Neural progenitor cell (in vitro differentiated cells): Measurements from ENCODE around the gene LARP1. TPM values are rescaled to one million over a fixed set of nuclear protein-coding genes. Genes with fewer than 3 reads are reported as not detected.
"Not testable (repeated sequence)": the region's sequence is repeated elsewhere in the genome, so short reads cannot be mapped to it uniquely, and the experiment has no call there.

Source experiments
- DNase-seq: peaks from one replicate; pipeline ENCODE4 v3.0.0-alpha.2; 2016; ENCODE audit warnings: low spot score
- H2AFZ ChIP-seq: fragments of 200-600 bp; sonication (generic); replicated peaks from 2 replicates; pipeline ENCODE4 v1.6.1; 2016; ENCODE audit warnings: antibody characterized with exemption
- H3F3A ChIP-seq: fragments of 200-600 bp; sonication (generic); 2 replicates; pipeline ENCODE4 v1.6.1; 2016; ENCODE audit warnings: antibody characterized with exemption, low read depth
- H3K27ac ChIP-seq: fragments of 200-600 bp; sonication (generic); 2 replicates; pipeline ENCODE4 v1.5.1; 2016; ENCODE audit warnings: mild to moderate bottlenecking
- H3K27me3 ChIP-seq: fragments of 200-600 bp; sonication (generic); 2 replicates; pipeline ENCODE4 v1.6.1; 2016; ENCODE audit warnings: mild to moderate bottlenecking, moderate library complexity
- H3K36me3 ChIP-seq: fragments of 200-600 bp; sonication (generic); 2 replicates; pipeline ENCODE4 v1.5.1; 2016
- H3K4me1 ChIP-seq: fragments of 200-600 bp; sonication (generic); 2 replicates; pipeline ENCODE4 v1.6.1; 2016; ENCODE audit warnings: mixed run types
- H3K4me2 ChIP-seq: fragments of 200-600 bp; sonication (generic); 2 replicates; pipeline ENCODE4 v1.6.1; 2016
- H3K4me3 ChIP-seq: fragments of 200-600 bp; sonication (generic); 2 replicates; pipeline ENCODE4 v1.5.1; 2016
- H3K79me2 ChIP-seq: fragments of 200-600 bp; sonication (generic); 2 replicates; pipeline ENCODE4 v1.6.1; 2016; ENCODE audit warnings: low read depth
- H3K9ac ChIP-seq: fragments of 200-600 bp; sonication (generic); 2 replicates; pipeline ENCODE4 v1.6.1; 2016
- H3K9me3 ChIP-seq: fragments of 200-600 bp; sonication (generic); 2 replicates; pipeline ENCODE4 v1.5.1; 2016; ENCODE audit warnings: low read depth
- H4K20me1 ChIP-seq: fragments of 200-600 bp; sonication (generic); 2 replicates; pipeline ENCODE4 v1.6.1; 2016; ENCODE audit warnings: low read depth
- H3K27ac Mint-ChIP-seq: 3 replicates; pipeline ENCODE4 v1.8.0; 2021; ENCODE audit warnings: mixed read lengths
- H3K27me3 Mint-ChIP-seq: 2 replicates; pipeline ENCODE4 v1.8.0; 2022; ENCODE audit warnings: low read depth, mild to moderate bottlenecking, inconsistent platforms, moderate library complexity, mixed read lengths; ENCODE audit not compliant: insufficient read depth
- H3K36me3 Mint-ChIP-seq: 3 replicates; pipeline ENCODE4 v1.8.0; 2021; ENCODE audit warnings: mixed read lengths
- H3K4me1 Mint-ChIP-seq: 3 replicates; pipeline ENCODE4 v1.8.0; 2021; ENCODE audit warnings: mixed read lengths
- H3K4me3 Mint-ChIP-seq: 3 replicates; pipeline ENCODE4 v1.8.0; 2021; ENCODE audit warnings: mild to moderate bottlenecking, moderate library complexity, mixed read lengths
- H3K9me3 Mint-ChIP-seq: 3 replicates; pipeline ENCODE4 v1.8.0; 2020; ENCODE audit warnings: mixed read lengths
- EZH2 ChIP-seq: fragments of 200-600 bp; sonication (generic); IDR thresholded peaks from 2 replicates; pipeline ENCODE4 v1.6.1; 2017; ENCODE audit warnings: antibody characterized with exemption, mild to moderate bottlenecking, moderate library complexity
- EZH2phosphoT487 ChIP-seq: fragments of 200-600 bp; sonication (generic); IDR thresholded peaks from 2 replicates; pipeline ENCODE4 v1.6.1; 2017; ENCODE audit warnings: antibody characterized with exemption
- total RNA-seq: library from RNA; depleted of rRNA; stranded (reverse); fragments of >200 nt; gene quantifications from 2 replicates; pipeline ENCODE4 v1.2.3, GENCODE V29; 2015; ENCODE audit warnings: low replicate concordance
- TF ChIP-seq, protein P1 (sequence below): fragments of 200-600 bp; sonication (generic); IDR thresholded peaks from 2 replicates; pipeline ENCODE4 v1.5.1; 2017; ENCODE audit warnings: antibody characterized with exemption, mild to moderate bottlenecking

Gene LARP1
- total RNA-seq, 1 donor from 2014 or later = 53.8 TPM

DNA sequence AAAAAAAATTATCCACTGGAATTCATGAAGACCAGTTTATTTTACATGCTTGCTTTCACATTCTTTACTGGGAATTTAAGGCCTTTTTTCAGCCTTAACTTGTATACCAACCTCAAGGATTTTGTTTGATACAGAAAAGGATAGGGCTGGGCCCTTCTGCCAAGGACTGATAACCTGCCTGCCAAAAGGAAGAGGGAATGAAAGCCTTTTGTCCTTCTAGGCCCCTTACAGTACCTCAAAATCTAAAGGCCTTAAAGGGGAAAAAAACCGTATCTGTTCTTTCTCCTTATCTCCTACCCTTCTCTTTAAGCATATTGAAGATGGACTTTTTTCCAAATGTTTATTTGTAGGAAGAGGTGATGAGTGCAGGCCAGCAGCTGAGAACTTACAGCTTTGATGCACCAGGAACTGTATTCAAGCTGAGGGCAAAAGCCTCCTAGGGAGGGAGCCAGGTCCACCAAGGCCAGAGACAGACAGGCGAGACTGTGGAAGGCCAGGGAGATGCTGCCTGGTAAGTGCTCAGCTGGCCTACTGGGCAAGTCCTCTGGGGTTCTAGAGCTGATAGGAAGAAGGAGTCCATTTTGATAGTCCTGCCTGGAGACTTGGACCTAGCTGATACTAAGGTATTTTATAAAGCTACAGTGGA lies 63.4 kb downstream of the LARP1 start:
- no peak overlapping the region for H3K4me3 Mint-ChIP-seq
- Histone ChIP-seq H2AFZ (no peak overlapping the region), H3K9ac (no peak overlapping the region), H3K79me2 (no peaks in the 10 kb centered on the region), H3K9me3 (no peaks in the 10 kb centered on the region), H3K4me3 (no peak overlapping the region), H3K4me2 (no peak overlapping the region), H3K4me1 (peaks cover 19% of the 10 kb centered on the region), H3K27ac (no peak overlapping the region), H3F3A (peaks cover 7% of the 10 kb centered on the region), H4K20me1 (peaks cover 25% of the 10 kb centered on the region), H3K36me3 (no peaks in the 10 kb centered on the region), H3K27me3 (no peaks in the 10 kb centered on the region)
- no peaks in the 10 kb centered on the region for H3K9me3 Mint-ChIP-seq
- TF ChIP-seq, protein P1, sequence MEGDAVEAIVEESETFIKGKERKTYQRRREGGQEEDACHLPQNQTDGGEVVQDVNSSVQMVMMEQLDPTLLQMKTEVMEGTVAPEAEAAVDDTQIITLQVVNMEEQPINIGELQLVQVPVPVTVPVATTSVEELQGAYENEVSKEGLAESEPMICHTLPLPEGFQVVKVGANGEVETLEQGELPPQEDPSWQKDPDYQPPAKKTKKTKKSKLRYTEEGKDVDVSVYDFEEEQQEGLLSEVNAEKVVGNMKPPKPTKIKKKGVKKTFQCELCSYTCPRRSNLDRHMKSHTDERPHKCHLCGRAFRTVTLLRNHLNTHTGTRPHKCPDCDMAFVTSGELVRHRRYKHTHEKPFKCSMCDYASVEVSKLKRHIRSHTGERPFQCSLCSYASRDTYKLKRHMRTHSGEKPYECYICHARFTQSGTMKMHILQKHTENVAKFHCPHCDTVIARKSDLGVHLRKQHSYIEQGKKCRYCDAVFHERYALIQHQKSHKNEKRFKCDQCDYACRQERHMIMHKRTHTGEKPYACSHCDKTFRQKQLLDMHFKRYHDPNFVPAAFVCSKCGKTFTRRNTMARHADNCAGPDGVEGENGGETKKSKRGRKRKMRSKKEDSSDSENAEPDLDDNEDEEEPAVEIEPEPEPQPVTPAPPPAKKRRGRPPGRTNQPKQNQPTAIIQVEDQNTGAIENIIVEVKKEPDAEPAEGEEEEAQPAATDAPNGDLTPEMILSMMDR = no peak
- no peak for DNase-seq
- H3K27ac Mint-ChIP-seq = no peak overlapping the region
- peaks cover 7% of the 10 kb centered on the region for H3K27me3 Mint-ChIP-seq
- peaks cover 13% of the 10 kb centered on the region for H3K4me1 Mint-ChIP-seq
- peaks cover 53% of the 10 kb centered on the region for H3K36me3 Mint-ChIP-seq

GRCh38 chr5:154819546-154819945 lies 64.4 kb downstream of the LARP1 start:
- Histone ChIP-seq H3K9ac (no peak overlapping the region), H3K79me2 (no peaks in the 10 kb centered on the region), H3K4me3 (no peak overlapping the region), H3K27ac (no peak overlapping the region), H2AFZ (no peak overlapping the region), H3K4me2 (peak overlapping the region; percentile 6), H3K27me3 (no peaks in the 10 kb centered on the region), H3K9me3 (no peaks in the 10 kb centered on the region), H3K36me3 (no peaks in the 10 kb centered on the region), H3K4me1 (peaks cover 19% of the 10 kb centered on the region), H4K20me1 (peaks cover 25% of the 10 kb centered on the region), H3F3A (peaks cover 7% of the 10 kb centered on the region)
- no peak overlapping the region for H3K4me3 Mint-ChIP-seq
- TF ChIP-seq EZH2 = no peak
- TF ChIP-seq, protein P1 = no peak
- no peak for TF ChIP-seq EZH2phosphoT487
- peak overlapping the region; percentile 74 for H3K27ac Mint-ChIP-seq
- H3K36me3 Mint-ChIP-seq = peaks cover 50% of the 10 kb centered on the region
- no peak for DNase-seq
- H3K4me1 Mint-ChIP-seq = peaks cover 13% of the 10 kb centered on the region
- peaks cover 7% of the 10 kb centered on the region for H3K27me3 Mint-ChIP-seq
- H3K9me3 Mint-ChIP-seq = no peaks in the 10 kb centered on the region

GRCh38 chr5:154820383-154820782 lies 65.2 kb downstream of the LARP1 start:
- no peak overlapping the region for H3K4me3 ChIP-seq
- DNase-seq = no peak
- H3K9me3 ChIP-seq = no peaks in the 10 kb centered on the region
- H3F3A ChIP-seq = peaks cover 7% of the 10 kb centered on the region
- no peak overlapping the region for H3K9ac ChIP-seq
- no peaks in the 10 kb centered on the region for H3K79me2 ChIP-seq
- H3K27me3 ChIP-seq = no peaks in the 10 kb centered on the region
- no peak overlapping the region for H2AFZ ChIP-seq
- no peak overlapping the region for H3K27ac Mint-ChIP-seq
- peaks cover 21% of the 10 kb centered on the region for H4K20me1 ChIP-seq
- H3K4me1 Mint-ChIP-seq = peaks cover 13% of the 10 kb centered on the region
- no peaks in the 10 kb centered on the region for H3K36me3 ChIP-seq
- no peak overlapping the region for H3K27ac ChIP-seq
- peaks cover 19% of the 10 kb centered on the region for H3K4me1 ChIP-seq
- TF ChIP-seq EZH2phosphoT487 (no peak), EZH2 (no peak)
- TF ChIP-seq, protein P1 = no peak
- H3K4me2 ChIP-seq = no peak overlapping the region
- no peaks in the 10 kb centered on the region for H3K9me3 Mint-ChIP-seq
- no peak overlapping the region for H3K4me3 Mint-ChIP-seq
- peaks cover 7% of the 10 kb centered on the region for H3K27me3 Mint-ChIP-seq
- H3K36me3 Mint-ChIP-seq = peaks cover 42% of the 10 kb centered on the region

- Mint-ChIP-seq H3K36me3 (peaks cover 26% of the 10 kb centered on the region), H3K4me1 (peaks cover 13% of the 10 kb centered on the region)
- H3K27ac Mint-ChIP-seq, H3K9me3 Mint-ChIP-seq, H3K4me3 ChIP-seq, H3K4me3 Mint-ChIP-seq, H3K27me3 Mint-ChIP-seq, H3F3A ChIP-seq, H3K4me2 ChIP-seq, H3K9me3 ChIP-seq, H3K27ac ChIP-seq, H3K79me2 ChIP-seq, H3K27me3 ChIP-seq, H3K36me3 ChIP-seq, H3K9ac ChIP-seq, DNase-seq, H4K20me1 ChIP-seq, H2AFZ ChIP-seq: not testable (repeated sequence)
- H3K4me1 ChIP-seq = peaks cover 12% of the 10 kb centered on the region
Measured at GRCh38 chr5:154822896-154823295, 67.7 kb downstream of the LARP1 start.
